Keratinocyte (primary cell): ENCODE measurements around the gene TYMS.

Source experiments
- EZH2 ChIP-seq: IDR thresholded peaks from one replicate; pipeline ENCODE4 v1.6.1; 2012; ENCODE audit warnings: inconsistent platforms, mild to moderate bottlenecking, low read length, moderate library complexity
- TF ChIP-seq, protein P1 (sequence below), 3 experiments: IDR thresholded peaks in 1 of 3; conservative IDR thresholded peaks in 1 of 3; optimal IDR thresholded peaks in 1 of 3; 2 replicates in 2 of 3; 3 replicates in 1 of 3; pipeline versions ENCODE3 to v1.5.1; 2011; ENCODE audit warnings: low read length in 3 of 3, mild to moderate bottlenecking in 3 of 3, moderate library complexity in 2 of 3, control low read depth in 1 of 3, inconsistent platforms in 1 of 3; ENCODE audit not compliant: insufficient read depth in 2 of 3; ENCODE audit errors: extremely low read depth in 1 of 3

DNA sequence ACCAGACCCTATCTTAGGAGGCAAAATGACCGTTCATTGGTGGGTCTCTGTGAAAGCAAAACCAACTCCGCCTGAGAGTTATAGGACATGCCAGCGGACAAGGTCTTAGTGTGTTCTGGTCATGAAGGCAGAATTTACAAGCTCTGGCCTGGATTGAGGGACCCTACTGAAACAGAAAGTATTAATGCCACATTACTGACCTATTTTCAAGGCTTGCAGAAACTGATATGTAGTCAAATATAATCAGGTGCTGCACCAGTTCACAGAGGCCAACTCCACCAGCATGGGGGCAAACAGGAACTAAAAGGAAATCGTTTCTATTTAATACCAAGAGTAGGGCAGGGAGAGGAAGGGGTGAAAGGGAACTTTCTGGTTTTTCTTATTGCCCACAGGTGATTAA is 19.7 kb downstream of the TYMS start:
- TF ChIP-seq, protein P1, sequence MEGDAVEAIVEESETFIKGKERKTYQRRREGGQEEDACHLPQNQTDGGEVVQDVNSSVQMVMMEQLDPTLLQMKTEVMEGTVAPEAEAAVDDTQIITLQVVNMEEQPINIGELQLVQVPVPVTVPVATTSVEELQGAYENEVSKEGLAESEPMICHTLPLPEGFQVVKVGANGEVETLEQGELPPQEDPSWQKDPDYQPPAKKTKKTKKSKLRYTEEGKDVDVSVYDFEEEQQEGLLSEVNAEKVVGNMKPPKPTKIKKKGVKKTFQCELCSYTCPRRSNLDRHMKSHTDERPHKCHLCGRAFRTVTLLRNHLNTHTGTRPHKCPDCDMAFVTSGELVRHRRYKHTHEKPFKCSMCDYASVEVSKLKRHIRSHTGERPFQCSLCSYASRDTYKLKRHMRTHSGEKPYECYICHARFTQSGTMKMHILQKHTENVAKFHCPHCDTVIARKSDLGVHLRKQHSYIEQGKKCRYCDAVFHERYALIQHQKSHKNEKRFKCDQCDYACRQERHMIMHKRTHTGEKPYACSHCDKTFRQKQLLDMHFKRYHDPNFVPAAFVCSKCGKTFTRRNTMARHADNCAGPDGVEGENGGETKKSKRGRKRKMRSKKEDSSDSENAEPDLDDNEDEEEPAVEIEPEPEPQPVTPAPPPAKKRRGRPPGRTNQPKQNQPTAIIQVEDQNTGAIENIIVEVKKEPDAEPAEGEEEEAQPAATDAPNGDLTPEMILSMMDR (optimal IDR thresholded peaks at IDR 0.05 in 1 of 3, IDR thresholded peaks at IDR 0.05 in 1 of 3, conservative IDR thresholded peaks at IDR 0.05 in 1 of 3; ENCODE audit: extremely low read depth in 1 of 3, insufficient read depth in 2 of 3, low read length in 3 of 3) = no peak
- TF ChIP-seq EZH2 = no peak
